ENCODE results near the gene VEZT.

DNA sequence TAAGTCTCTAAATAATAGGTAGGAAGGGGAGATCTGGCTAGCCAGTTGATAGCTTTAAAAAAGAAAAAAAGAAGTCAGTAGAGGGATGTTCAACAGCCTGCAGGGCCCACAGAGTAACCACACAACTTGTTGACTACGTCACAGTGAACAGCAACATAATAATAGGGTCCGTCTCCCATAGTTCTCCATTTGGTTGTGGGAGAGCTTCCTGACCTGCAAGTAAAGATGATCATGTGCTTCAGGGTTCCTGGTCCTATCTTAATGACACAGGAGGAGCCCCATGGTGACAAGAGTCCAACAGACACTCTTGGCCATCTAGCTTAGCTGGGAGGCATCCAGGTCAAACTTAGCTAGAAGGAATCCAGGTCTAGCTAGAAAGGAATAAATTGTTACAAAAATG lies 36.5 kb upstream of the VEZT start:
- TF ChIP-seq POLR2AphosphoS5 (IDR thresholded peaks at IDR 0.05; ENCODE audit: low read depth) = no peak
- TF ChIP-seq, protein P1, sequence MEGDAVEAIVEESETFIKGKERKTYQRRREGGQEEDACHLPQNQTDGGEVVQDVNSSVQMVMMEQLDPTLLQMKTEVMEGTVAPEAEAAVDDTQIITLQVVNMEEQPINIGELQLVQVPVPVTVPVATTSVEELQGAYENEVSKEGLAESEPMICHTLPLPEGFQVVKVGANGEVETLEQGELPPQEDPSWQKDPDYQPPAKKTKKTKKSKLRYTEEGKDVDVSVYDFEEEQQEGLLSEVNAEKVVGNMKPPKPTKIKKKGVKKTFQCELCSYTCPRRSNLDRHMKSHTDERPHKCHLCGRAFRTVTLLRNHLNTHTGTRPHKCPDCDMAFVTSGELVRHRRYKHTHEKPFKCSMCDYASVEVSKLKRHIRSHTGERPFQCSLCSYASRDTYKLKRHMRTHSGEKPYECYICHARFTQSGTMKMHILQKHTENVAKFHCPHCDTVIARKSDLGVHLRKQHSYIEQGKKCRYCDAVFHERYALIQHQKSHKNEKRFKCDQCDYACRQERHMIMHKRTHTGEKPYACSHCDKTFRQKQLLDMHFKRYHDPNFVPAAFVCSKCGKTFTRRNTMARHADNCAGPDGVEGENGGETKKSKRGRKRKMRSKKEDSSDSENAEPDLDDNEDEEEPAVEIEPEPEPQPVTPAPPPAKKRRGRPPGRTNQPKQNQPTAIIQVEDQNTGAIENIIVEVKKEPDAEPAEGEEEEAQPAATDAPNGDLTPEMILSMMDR (IDR thresholded peaks at IDR 0.05; ENCODE audit: insufficient read depth, low read length) = no peak
- TF ChIP-seq GABPA (IDR thresholded peaks at IDR 0.05; ENCODE audit: low read depth) = no peak
